Cerebellar nuclear complex (tissue), 1 donor: ENCODE results near the gene MICOS13.

ENCODE experiments used
- DNase-seq, 2 experiments: peaks; one replicate each; lab custom pipeline; 2025; lab: John Stamatoyannopoulos, UW

Gene MICOS13

GRCh38 chr19:5667751-5668271 is 12.5 kb downstream of the MICOS13 start:
- no peak for DNase-seq

DNA sequence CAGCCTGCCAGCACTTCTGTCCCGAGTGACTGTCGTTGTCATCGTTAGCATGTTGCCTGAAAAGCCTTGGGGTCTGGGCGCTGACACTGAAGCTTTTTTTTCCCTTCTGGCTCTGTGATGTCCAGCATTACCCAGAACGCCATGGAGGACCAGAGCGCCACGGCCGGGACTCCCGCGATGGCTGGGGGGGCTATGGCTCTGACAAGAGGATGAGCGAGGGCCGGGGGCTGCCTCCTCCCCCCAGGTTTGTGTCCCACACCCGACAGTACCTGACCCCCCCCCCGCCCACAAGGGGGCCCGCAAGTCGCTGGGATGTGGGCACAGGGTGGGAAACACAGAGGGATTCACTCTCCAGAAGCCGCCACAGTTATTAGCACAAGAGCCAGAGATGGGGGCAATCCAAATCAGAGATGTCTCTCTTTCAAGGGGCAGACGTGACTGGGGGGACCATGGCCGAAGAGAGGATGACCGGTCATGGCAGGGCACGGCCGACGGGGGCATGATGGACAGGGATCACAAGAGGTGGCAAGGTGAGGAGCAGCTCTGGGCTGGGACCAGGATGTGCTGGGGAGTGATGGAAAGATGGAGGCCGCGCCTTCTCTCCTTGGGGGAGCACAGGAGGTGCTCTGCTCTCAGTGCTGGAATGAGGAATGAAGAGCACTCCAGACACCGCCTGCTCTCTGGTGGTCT is 13.2 kb downstream of the MICOS13 start:
- no peak for DNase-seq

DNA sequence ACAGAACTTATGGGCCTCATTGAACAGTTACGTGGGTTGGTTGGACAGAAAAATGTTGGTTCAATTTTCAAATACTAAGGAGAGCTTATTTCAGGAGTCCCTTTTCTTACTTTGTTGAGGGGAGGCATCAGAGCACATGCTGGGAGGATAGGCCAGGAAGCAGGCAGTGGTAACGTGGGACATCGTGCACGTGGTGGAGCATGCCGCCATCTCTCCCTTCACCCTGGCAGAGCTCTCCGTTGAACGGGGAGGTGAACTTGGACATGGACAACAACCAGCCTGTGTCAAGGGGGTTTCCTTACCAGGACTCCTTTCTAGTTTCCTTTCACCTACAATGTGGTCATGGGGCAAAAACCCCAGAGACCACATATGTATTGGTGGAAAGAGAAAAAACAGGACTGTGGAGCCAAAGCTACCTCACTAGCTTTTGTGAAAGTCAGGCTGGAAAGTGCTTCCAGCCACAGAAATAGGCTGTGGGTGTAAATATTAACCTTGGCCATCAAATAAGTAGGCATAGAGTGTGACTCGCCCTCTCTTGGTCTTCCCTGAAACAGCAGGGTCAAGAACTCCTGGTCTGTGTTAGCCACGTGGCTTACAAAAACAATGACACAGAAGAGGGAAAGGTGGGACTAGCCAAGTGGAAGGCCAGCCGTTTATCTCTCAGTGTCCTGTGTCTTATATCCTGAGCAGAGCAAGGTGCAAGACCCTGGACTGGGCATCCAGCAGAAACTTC is 14.4 kb downstream of the MICOS13 start:
- DNase-seq: no peak

DNA sequence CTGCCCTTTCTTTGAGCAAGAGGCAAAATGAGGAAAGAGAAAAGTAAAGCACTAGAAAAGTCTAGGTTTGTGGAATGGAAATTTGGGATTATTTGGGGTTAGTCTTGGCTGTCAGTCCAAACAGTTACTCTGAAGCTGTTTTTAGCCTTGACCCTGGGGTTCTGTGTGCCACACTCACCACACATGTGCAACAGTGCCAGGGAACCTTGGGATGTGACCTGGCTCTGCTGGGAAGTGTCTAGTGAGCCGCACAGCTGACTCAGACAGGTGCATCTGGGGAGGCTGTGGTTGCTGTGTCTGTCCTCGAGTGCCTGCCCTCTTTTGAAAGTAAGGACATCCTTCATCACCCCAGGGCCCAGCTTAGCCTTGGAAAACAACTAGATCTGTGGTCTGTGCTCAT is 15.8 kb downstream of the MICOS13 start:
- no peak for DNase-seq

DNA sequence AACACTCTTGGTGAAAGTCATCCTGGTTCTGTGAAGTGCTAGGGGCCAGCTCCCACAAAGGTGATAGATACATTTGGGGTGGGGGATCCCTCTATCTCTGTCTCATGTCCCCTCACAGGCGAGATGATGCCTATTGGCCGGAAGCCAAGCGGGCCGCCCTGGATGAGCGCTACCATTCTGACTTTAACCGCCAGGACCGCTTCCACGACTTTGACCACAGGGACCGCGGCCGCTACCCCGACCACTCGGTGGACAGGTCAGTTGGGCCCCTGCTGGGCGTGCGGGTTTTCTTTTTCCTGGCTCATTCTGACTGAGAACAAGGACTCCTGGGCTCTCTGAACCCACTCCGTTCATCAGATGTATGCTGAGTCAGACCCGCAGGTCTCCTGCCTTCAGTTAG is 16.4 kb downstream of the MICOS13 start:
- DNase-seq: no peak

DNA sequence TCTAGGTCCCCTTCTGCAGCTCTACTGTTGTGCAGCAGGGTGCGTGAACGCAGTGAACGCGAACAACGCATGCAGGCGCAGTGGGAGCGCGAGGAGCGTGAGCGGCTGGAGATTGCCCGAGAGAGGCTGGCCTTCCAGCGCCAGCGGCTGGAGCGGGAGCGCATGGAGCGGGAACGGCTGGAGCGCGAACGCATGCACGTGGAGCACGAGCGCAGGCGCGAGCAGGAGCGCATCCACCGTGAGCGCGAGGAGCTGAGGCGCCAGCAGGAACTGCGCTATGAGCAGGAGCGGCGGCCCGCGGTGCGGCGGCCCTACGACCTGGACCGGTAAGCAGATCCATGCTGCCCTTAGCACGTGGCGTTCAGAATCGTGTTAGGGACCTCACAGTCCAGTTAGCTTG is 18.8 kb downstream of the MICOS13 start:
- no peak for DNase-seq

- DNase-seq: no peak
Observed at GRCh38 chr19:5655412-5655811, 24.9 kb downstream of the MICOS13 start.

DNA sequence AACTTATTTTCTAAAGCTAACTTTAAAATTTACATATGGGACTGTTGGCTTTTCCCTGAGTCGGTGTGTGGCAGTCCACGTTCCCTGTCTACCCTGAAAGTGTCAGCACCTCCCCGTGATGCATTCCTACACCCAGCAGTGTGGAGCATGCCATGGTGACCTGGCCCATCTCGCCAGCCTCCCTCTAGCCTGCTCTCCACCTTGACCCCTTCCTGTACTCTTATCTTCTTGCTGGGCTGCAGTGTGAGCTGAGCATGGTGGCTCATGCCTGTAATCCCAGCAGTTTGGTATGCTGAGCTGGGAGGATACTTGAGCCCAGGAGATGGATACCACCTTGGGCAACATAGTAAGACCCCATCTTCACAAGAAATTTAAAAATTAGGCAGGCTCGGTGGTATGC is 25.4 kb downstream of the MICOS13 start:
- DNase-seq: no peak

DNA sequence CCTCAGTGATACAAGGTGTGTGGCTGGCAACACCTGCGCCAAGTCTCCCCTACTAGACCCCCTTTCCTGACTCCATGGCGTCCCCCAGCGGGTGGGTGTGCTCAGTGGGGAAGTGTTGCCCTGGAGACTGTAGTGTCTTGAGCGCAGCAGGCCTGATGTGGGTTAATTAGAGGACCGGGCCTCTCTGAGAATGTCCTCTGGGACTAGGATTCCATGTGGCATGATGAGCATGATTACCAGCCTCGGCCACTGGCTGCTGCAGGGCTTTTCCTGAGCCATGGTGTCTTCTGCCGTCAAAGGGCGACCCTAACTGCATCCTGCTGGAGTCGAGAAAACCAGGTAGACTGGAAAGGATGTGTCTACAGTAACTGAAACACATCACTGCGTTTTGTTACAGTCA is 28.1 kb downstream of the MICOS13 start:
- no peak for DNase-seq

- no peak for DNase-seq
Observed at GRCh38 chr19:5651361-5651760, 29.0 kb downstream of the MICOS13 start.

DNA sequence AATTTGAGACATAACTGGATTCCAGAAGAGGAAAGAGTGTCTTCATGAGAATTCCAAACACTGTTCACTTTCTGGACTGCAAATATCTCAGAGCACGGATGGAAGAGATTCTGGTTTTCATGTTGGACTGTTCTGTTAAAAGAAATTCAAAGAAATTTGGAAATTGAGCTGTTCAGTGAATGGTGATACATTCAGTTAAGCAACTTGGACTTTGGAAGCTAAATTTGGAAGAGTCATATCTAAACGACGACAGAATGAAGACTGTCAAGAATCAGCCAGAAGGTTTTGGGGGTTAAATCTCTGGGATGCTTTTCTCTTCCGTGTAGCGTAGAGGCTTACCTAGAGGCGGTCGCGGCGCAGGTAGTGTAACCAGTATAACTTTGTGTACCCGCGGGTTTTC is 31.9 kb downstream of the MICOS13 start:
- no peak for DNase-seq

- no peak for DNase-seq
Observed at GRCh38 chr19:5646703-5647102, 33.6 kb downstream of the MICOS13 start.

GRCh38 chr19:5645409-5645808 is 34.9 kb downstream of the MICOS13 start:
- DNase-seq: no peak

GRCh38 chr19:5644037-5644436 is 36.3 kb downstream of the MICOS13 start:
- DNase-seq: no peak

- no peak for DNase-seq
Observed at GRCh38 chr19:5643060-5643459, 37.3 kb downstream of the MICOS13 start.

- no peak for DNase-seq
Observed at GRCh38 chr19:5642204-5642603, 38.1 kb downstream of the MICOS13 start.

DNA sequence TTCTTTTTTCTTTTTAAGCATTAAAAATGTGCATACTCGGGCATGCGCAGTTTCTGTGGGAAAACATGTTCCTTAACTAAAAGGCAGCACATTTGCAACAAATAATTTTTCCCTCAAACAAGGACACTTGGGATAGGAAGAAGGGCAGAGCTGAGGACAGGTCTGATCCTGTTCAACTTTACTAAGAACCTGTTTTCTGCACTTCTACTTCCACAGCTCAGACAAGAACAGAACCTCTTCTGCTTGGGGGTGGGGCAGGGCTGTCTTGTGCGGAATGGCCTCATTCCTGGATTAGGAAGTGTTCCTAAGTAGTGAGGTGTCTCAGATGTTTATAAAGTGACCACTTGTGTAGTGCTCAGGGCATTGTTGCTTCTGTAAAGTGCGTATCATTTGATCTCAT is 39.1 kb downstream of the MICOS13 start:
- no peak for DNase-seq

DNA sequence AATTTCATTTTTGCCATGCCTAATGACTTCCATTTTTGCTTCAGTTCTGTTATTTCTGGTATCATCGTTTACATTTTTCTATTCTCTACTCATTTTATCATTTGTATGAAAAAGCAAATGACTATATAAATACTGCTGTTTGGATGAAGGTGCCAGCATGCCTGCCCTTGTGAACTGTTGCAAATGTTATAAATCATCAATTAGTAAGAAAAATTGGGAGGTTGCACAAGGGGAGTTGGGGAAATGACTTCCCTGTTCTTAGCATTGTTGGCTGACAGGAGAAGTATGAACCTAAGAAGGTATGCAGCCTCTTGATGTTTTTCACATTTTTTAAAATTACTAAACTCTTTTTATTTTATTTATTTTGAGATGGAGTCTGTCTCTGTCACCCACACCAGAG is 42.3 kb downstream of the MICOS13 start:
- DNase-seq: no peak

DNA sequence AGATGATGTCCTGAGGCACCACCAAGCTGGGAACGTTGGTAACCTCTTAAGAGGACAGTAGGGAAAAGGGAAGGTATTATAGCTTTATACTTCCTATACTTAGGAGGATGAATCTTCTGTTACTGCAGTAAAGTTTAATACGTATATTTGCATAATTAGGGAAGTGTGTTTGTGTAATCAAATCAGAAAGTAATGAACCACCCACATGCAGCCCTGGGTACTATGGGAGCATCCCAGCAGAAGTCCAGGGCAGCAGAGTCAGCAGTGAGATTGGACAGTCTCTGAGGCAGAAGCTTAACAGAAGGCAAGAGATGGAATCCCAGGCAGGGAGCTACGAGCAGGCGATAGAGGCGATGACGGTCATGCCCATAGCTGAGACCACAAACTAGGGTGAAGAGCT is 44.9 kb downstream of the MICOS13 start:
- no peak for DNase-seq

DNA sequence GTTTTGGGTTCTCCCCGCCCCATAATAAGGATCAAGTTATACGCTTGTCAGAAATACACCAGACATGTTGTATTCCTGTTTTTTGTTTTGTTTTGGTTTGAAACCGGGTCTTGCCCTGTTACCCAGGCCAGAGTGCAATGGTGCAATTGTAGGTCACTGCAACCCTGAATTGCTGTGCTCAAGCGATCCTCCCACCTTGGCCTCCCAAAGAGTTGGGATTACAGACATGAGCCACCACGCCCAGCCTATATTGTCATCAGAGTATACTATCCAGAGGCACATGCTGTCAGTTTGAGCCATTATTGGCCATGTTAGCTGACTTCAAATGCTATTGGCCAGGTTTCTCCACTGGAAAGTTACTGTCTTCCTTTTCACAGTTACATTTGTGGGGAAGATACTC is 47.7 kb downstream of the MICOS13 start:
- DNase-seq: no peak

- no peak for DNase-seq
Observed at GRCh38 chr19:5632241-5632612, 48.1 kb downstream of the MICOS13 start.

DNA sequence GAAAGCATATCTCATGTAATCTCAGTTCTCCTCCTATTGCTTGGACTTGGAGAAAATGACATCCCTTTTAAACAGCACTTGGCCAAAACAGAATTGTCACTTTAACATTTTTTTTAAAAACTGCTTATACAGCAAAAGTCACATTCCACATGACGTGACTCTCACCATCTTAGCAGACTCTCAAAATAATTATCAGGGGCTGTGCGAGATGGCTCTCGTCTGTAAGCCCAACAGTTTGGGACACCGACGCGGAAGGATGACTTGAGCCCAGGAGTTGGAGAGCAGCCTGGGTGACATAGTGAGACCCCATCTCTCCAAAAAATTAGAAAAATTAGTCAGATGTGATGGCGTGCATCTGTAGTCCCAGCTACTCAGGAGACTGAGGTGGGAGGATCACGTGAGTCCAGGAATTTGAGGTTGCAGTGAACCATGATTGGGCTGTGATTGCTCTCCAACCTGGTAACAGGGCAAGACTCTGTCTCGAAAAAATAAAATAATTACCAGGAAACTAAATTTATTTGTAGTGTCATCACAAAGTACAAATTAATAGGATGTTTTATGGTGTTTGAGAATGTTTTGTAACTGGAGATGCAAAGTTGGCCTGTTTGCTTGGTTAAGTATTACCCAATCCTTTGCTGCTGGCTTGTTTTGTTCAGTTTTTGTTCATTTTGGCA is 48.6 kb downstream of the MICOS13 start:
- DNase-seq: no peak

- no peak for DNase-seq
Observed at GRCh38 chr19:5628919-5629481, 51.3 kb downstream of the MICOS13 start.
